ENCODE measurements around the gene RAB3IL1.

Gene RAB3IL1

GRCh38 chr11:61918938-61919704 lies 1.8 kb upstream of the RAB3IL1 start:
- DNase-seq: no peak

- DNase-seq: no peak
Measured at GRCh38 chr11:61918251-61918937, 1.0 kb upstream of the RAB3IL1 start.

GRCh38 chr11:61916737-61917333 lies 531 bp downstream of the RAB3IL1 start:
- DNase-seq: no peak

- DNase-seq: no peak
Measured at GRCh38 chr11:61914471-61915171, 2.7 kb downstream of the RAB3IL1 start.

GRCh38 chr11:61913699-61914395 lies 3.5 kb downstream of the RAB3IL1 start:
- no peak for DNase-seq

GRCh38 chr11:61912991-61913698 lies 4.2 kb downstream of the RAB3IL1 start:
- DNase-seq: no peak

- no peak for DNase-seq
Measured at GRCh38 chr11:61912530-61912898, 4.9 kb downstream of the RAB3IL1 start.

GRCh38 chr11:61911701-61912529 lies 5.5 kb downstream of the RAB3IL1 start:
- no peak for DNase-seq

- DNase-seq: no peak
Measured at GRCh38 chr11:61911128-61911700, 6.2 kb downstream of the RAB3IL1 start.

GRCh38 chr11:61910187-61911127 lies 6.9 kb downstream of the RAB3IL1 start:
- no peak for DNase-seq

GRCh38 chr11:61908730-61909316 lies 8.5 kb downstream of the RAB3IL1 start:
- no peak for DNase-seq

- no peak for DNase-seq
Measured at GRCh38 chr11:61907871-61908729, 9.3 kb downstream of the RAB3IL1 start.

GRCh38 chr11:61907282-61907681 lies 10.1 kb downstream of the RAB3IL1 start:
- DNase-seq: no peak

- DNase-seq: no peak
Measured at GRCh38 chr11:61906522-61906909, 10.8 kb downstream of the RAB3IL1 start.

- DNase-seq: no peak
Measured at GRCh38 chr11:61905801-61906521, 11.4 kb downstream of the RAB3IL1 start.

GRCh38 chr11:61905067-61905696 lies 12.2 kb downstream of the RAB3IL1 start:
- DNase-seq: no peak

- no peak for DNase-seq
Measured at GRCh38 chr11:61904539-61905048, 12.8 kb downstream of the RAB3IL1 start.
